Stomach (tissue), 9 donors: ENCODE data around the gene TTC3. TPM values are rescaled to one million over a fixed set of nuclear protein-coding genes. Genes with fewer than 3 reads are reported as not detected.

Experiments
- DNase-seq, 2 donors: peaks; one replicate each; pipeline versions ENCODE4 v3.0.0 to v3.0.0-alpha.2; 2013 to 2019
- H3K27ac ChIP-seq, 5 donors: fragments of 200-600 bp in 4 of 5; sonication (generic) in 4 of 5; one replicate each; pipeline ENCODE4 v1.5.1; 2013 to 2019; ENCODE audit warnings: mild to moderate bottlenecking in 1 of 5, moderate library complexity in 1 of 5
- H3K27me3 ChIP-seq, 3 donors: fragments of 200-600 bp; sonication (generic); one replicate each; pipeline ENCODE4 v1.5.1; 2017 to 2019; ENCODE audit warnings: mixed run types in 1 of 3
- H3K36me3 ChIP-seq, 4 donors: fragments of 200-600 bp; sonication (generic); 1 replicate in 3 of 4; 2 replicates in 1 of 4; pipeline ENCODE4 v1.5.1; 2016 to 2019
- H3K4me1 ChIP-seq, 4 donors: fragments of 200-600 bp; sonication (generic); one replicate each; pipeline ENCODE4 v1.5.1; 2016 to 2019
- H3K4me3 ChIP-seq, 4 donors: fragments of 200-600 bp; sonication (generic) in 3 of 4; one replicate each; pipeline ENCODE4 v1.5.1; 2016 to 2019; ENCODE audit warnings: mild to moderate bottlenecking in 1 of 4
- H3K9me3 ChIP-seq, 4 donors: fragments of 200-600 bp; sonication (generic); one replicate each; pipeline ENCODE4 v1.5.1; 2016 to 2019
- EP300 ChIP-seq: sonication (generic); formaldehyde crosslinking; IDR thresholded peaks from one replicate; pipeline ENCODE4 v1.6.1; 2017; ENCODE audit warnings: antibody characterized with exemption
- POLR2A ChIP-seq, 4 donors: fragments of 450-650 bp; IDR thresholded peaks; one replicate each; pipeline ENCODE4 v1.6.1; 2016; ENCODE audit warnings: antibody characterized with exemption in 4 of 4, control low read depth in 2 of 4, mild to moderate bottlenecking in 1 of 4, moderate library complexity in 1 of 4
- POLR2AphosphoS5 ChIP-seq, 3 donors: sonication (generic); formaldehyde crosslinking; IDR thresholded peaks; one replicate each; pipeline ENCODE4 v1.6.1; 2016; ENCODE audit warnings: antibody characterized with exemption in 3 of 3
- WGBS, 5 donors: extraction: QIAGEN DNeasy Blood & Tissue Kit in 3 of 5; methylation state at CpG; one replicate each; pipeline versions ENCODE4 v1.1.5 to v1.1.7; 2013 to 2018; 5-methylcytosine and 5-hydroxymethylcytosine counted together
- intact Hi-C: fragments of 100-400 bp; cut with DNase I; formaldehyde crosslinking; loops from one replicate; pipeline ENCODE4 v1.15.1; 2023; ENCODE audit warnings: low total_unique reads
- polyA plus RNA-seq, 3 donors: library from polyadenylated mRNA; stranded (reverse); fragments of 200-250 nt; gene quantifications; one replicate each; pipeline ENCODE4 v1.2.3, GENCODE V29; 2013
- total RNA-seq, 5 donors: library from RNA; depleted of rRNA; stranded (reverse); fragments of >200 nt; gene quantifications; one replicate each; pipeline versions ENCODE4 v1.1.0 to v1.2.3, GENCODE V29; 2014 to 2016
- TF ChIP-seq, protein P1 (sequence below), 7 experiments: fragments of 450-650 bp in 4 of 7; fragments of 200-600 bp in 3 of 7; sonication (generic) in 3 of 7; IDR thresholded peaks; one replicate each; pipeline ENCODE4 v1.5.1; 2016 to 2019; ENCODE audit warnings: antibody characterized with exemption in 7 of 7, control low read depth in 2 of 7, mild to moderate bottlenecking in 1 of 7
- donor health status: healthy with polysubstance abuse.
- donor health status: Bipolar disorder and iron deficiency.
- donor health status: healthy.

TTC3 gene
- total and polyA plus RNA-seq, 8 donors: 17.5 to 538 (median 143) TPM

DNA sequence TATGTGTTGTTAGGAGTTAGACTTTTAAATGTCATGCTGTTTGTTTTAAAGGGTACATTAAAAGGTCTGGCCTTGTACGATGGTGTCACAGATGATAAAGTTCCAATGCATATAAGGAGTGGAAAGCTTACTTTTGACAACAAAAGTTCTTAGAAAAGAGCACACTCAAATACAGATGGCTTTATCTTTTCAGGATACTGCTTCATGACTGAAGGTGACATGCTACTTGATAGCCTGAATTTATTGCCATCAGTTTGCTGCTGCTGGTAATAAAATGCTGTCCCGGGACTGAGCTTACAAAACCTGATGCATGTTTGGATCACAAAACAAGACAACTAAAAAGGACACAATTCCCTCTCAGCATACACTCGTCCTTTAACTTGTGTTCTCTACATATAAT, 84.9 kb downstream of the TTC3 start:
- no peaks in the 10 kb centered on the region for H3K27me3 ChIP-seq
- no peak overlapping the region for H3K4me3 ChIP-seq
- H3K4me1 ChIP-seq: peaks cover 12 to 29% (median 19%) of the 10 kb centered on the region in 4 donors
- 61 to 79% (median 72%) methylated on average over 3 of the region's 3 CpGs for WGBS, 5 donors
- H3K9me3 ChIP-seq: no peaks in the 10 kb centered on the region
- no peak overlapping the region for H3K27ac ChIP-seq
- H3K36me3 ChIP-seq: peaks cover 0 to 81% (median 59%) of the 10 kb centered on the region in 4 donors
- no peak for DNase-seq
- intact Hi-C loops: no loop called here
- TF ChIP-seq EP300 (no peak), POLR2A (IDR thresholded peaks at IDR 0.05) (no peak), POLR2AphosphoS5 (IDR thresholded peaks at IDR 0.05) (no peak)
- TF ChIP-seq, protein P1, sequence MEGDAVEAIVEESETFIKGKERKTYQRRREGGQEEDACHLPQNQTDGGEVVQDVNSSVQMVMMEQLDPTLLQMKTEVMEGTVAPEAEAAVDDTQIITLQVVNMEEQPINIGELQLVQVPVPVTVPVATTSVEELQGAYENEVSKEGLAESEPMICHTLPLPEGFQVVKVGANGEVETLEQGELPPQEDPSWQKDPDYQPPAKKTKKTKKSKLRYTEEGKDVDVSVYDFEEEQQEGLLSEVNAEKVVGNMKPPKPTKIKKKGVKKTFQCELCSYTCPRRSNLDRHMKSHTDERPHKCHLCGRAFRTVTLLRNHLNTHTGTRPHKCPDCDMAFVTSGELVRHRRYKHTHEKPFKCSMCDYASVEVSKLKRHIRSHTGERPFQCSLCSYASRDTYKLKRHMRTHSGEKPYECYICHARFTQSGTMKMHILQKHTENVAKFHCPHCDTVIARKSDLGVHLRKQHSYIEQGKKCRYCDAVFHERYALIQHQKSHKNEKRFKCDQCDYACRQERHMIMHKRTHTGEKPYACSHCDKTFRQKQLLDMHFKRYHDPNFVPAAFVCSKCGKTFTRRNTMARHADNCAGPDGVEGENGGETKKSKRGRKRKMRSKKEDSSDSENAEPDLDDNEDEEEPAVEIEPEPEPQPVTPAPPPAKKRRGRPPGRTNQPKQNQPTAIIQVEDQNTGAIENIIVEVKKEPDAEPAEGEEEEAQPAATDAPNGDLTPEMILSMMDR (IDR thresholded peaks at IDR 0.05): no peak

DNA sequence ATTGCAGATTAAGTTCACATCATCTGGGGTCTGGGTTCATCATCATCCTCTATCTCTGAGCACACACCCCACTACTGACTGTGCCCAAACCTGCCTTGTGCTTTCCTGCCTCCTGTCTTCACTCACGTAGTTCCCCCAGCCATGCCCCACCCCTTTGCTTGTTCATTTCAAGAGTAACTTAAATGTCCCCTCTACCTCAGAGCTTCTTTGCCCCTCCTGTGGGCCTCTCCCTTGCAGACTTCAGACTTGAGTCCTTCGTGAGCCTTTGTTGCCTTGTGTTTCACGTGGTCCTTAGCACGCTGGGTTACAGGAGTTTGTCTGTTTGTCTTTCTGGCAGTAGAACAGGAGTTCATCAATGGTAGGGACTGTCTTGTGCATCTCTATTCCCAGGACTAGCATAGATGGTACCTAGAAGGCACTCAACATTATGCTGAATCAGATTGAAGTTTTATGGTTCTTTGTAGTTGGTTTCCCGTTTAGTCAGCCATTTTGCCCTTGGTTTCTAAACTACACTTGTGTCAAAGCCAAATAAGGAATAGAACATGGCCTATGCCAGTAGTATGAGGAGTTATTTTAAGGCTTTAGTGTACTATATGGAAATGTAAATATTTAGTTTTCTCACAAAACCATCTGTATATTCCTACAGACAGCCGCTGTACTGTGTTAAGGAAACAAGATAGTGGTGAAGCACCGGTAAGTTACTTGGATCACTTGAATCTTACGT, 86.2 kb downstream of the TTC3 start:
- no peak for TF ChIP-seq EP300
- TF ChIP-seq POLR2A (IDR thresholded peaks at IDR 0.05): no peak
- TF ChIP-seq POLR2AphosphoS5 (IDR thresholded peaks at IDR 0.05): no peak
- TF ChIP-seq, protein P1 (IDR thresholded peaks at IDR 0.05): no peak
- DNase-seq: peak in 1 of 2 donors; percentile 35
- Histone ChIP-seq H3K4me3 (no peak overlapping the region), H3K36me3 (peaks cover 0 to 81% (median 67%) of the 10 kb centered on the region in 4 donors), H3K27ac (peak overlapping the region in 3 of 5 donors; percentile 10 to 46 (median 25)), H3K9me3 (no peaks in the 10 kb centered on the region), H3K4me1 (peaks cover 3 to 16% (median 8%) of the 10 kb centered on the region in 4 donors), H3K27me3 (no peaks in the 10 kb centered on the region)
- intact Hi-C loops: no loop called here
- 52 to 67% (median 56%) methylated on average over 8 of the region's 8 CpGs for WGBS, 5 donors

DNA sequence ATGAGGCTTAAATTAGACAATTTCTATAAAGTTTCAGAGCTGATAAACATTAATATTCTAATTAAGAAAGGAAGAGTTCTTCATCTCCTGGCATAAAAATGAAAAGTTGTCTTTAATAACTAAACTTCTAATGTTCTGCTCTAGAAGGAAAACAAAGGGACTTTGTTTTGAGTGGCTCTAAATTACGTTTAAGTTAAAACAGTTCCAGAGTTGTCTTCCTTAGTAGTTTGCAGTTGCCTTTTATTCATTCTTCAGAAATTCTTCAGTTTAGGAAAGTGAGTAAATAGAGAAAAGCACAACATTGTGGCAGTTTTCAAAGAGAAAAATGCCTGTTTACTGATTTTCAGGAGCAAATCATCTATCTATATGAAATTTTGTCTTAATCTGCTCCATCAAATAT, 86.9 kb downstream of the TTC3 start:
- H3K4me3 ChIP-seq: no peak overlapping the region
- 48 to 60% (median 56%) methylated on average over 1 of the region's 1 CpG for WGBS, 5 donors
- intact Hi-C loops: no loop called here
- no peak for DNase-seq
- H3K36me3 ChIP-seq: peaks cover 0 to 82% (median 66%) of the 10 kb centered on the region in 4 donors
- no peaks in the 10 kb centered on the region for H3K27me3 ChIP-seq
- H3K4me1 ChIP-seq: peaks cover 0 to 12% (median 3%) of the 10 kb centered on the region in 4 donors
- peak overlapping the region in 1 of 5 donors; percentile 46 for H3K27ac ChIP-seq
- H3K9me3 ChIP-seq: no peaks in the 10 kb centered on the region
- TF ChIP-seq POLR2A (IDR thresholded peaks at IDR 0.05): no peak
- TF ChIP-seq POLR2AphosphoS5 (IDR thresholded peaks at IDR 0.05): no peak
- TF ChIP-seq EP300: no peak
- TF ChIP-seq, protein P1 (IDR thresholded peaks at IDR 0.05): no peak

DNA sequence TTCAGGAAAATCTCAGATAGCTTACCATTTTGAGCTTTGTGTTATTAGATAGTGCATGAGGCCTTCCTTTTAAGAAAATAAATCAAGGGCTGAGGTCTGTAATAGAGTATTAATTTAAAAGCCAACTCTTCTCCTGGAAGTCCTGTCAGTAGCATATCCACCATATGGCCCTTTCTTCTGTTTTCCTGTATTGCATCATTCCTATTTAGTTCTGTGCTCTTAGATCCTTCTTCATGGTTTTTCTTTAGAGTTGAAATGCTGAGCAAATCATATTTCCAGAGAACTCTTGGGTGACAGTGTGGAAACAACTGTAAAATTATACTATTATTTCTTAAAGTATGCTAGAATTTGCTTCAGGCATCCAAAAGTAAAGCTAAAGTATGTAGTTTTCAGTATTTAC, 91.7 kb downstream of the TTC3 start:
- Histone ChIP-seq H3K4me1 (peaks cover 0 to 3% (median 0%) of the 10 kb centered on the region in 4 donors), H3K27ac (no peak overlapping the region), H3K9me3 (no peaks in the 10 kb centered on the region), H3K4me3 (no peak overlapping the region), H3K36me3 (peaks cover 9 to 81% (median 78%) of the 10 kb centered on the region in 4 donors), H3K27me3 (no peaks in the 10 kb centered on the region)
- no peak for DNase-seq
- TF ChIP-seq, protein P1 (IDR thresholded peaks at IDR 0.05): no peak
- no peak for TF ChIP-seq EP300
- TF ChIP-seq POLR2A (IDR thresholded peaks at IDR 0.05): no peak
- TF ChIP-seq POLR2AphosphoS5 (IDR thresholded peaks at IDR 0.05): no peak
- intact Hi-C loops: no loop called here
